NCI-H748 (cell line): Measurements from ENCODE around the gene RAB44.

Experiments used
- DNase-seq: peaks from one replicate; lab custom pipeline; 2025; ENCODE audit not compliant: unreplicated experiment; lab: John Stamatoyannopoulos, UW

The RAB44 gene

GRCh38 chr6:36751833-36752186 lies 54.2 kb downstream of the RAB44 start:
- DNase-seq, result no peak

- DNase-seq, result peak; percentile 30
Measured at GRCh38 chr6:36752187-36752885, 54.7 kb downstream of the RAB44 start.

GRCh38 chr6:36752886-36753506 lies 55.4 kb downstream of the RAB44 start:
- no peak for DNase-seq

- DNase-seq, result no peak
Measured at GRCh38 chr6:36753671-36754405, 56.2 kb downstream of the RAB44 start.

GRCh38 chr6:36754582-36755434 lies 57.2 kb downstream of the RAB44 start:
- DNase-seq, result no peak

GRCh38 chr6:36755435-36756348 lies 58.1 kb downstream of the RAB44 start:
- no peak for DNase-seq

GRCh38 chr6:36756786-36757185 lies 59.2 kb downstream of the RAB44 start:
- DNase-seq, result no peak

GRCh38 chr6:36757206-36757605 lies 59.6 kb downstream of the RAB44 start:
- no peak for DNase-seq

GRCh38 chr6:36757943-36758508 lies 60.4 kb downstream of the RAB44 start:
- DNase-seq, result no peak

GRCh38 chr6:36758516-36759147 lies 61.0 kb downstream of the RAB44 start:
- peak; percentile 39 for DNase-seq

- DNase-seq, result peak; percentile 77
Measured at GRCh38 chr6:36759148-36759759, 61.6 kb downstream of the RAB44 start.

GRCh38 chr6:36760685-36761435 lies 63.2 kb downstream of the RAB44 start:
- no peak for DNase-seq

- DNase-seq, result no peak
Measured at GRCh38 chr6:36762123-36762522, 64.5 kb downstream of the RAB44 start.

- no peak for DNase-seq
Measured at GRCh38 chr6:36765190-36765589, 67.6 kb downstream of the RAB44 start.

GRCh38 chr6:36765594-36766398 lies 68.2 kb downstream of the RAB44 start:
- DNase-seq, result peak; percentile 95

- DNase-seq, result no peak
Measured at GRCh38 chr6:36766399-36766945, 68.8 kb downstream of the RAB44 start.

- DNase-seq, result no peak
Measured at GRCh38 chr6:36769183-36769675, 71.6 kb downstream of the RAB44 start.
